ENCODE measurements around the gene ADARB1. TPM values are rescaled to one million over a fixed set of nuclear protein-coding genes. Genes with fewer than 3 reads are reported as not detected.

The ADARB1 gene
- total RNA-seq, 2 experiments from 2014 or later = 6.6 to 20.5 TPM

DNA sequence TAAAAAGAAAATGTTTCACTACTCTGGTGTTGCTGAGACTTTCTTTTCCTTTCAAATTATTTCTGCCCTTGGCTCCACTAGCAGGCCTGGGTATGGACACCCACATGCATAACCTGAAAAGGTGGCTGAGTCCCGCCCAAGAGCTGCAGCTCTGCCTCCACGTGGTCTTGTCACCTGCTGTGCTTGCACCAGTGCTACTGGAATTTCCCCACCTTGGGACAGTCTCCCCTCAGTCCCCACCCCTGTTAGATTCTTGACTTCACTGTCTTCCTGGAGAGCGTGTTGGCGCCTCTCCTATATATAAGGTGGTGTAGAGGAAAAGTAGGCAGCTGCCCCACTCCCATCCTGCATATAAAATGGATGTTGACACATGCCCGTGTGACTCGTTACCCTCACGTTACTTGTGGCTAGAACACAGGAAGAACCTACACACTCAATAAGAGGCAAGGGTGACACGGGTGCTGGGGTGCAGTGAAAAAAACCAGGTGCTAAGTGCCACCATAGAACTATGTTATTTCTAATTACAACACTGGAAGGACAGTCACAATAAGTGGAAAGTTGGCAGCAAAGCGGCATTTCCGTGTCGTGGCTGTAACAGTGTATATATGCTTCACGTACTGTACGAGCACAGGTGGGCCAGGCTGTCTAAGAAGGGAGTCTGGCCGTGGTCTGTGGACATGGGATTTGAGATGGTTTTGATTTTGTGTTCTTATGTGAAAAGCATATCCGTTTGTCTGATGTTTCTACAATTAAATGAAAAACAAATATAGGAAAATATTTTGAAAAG, 152.4 kb downstream of the ADARB1 start:
- Histone ChIP-seq H3K4me3 (ENCODE audit: low read depth, low read length, poor library complexity, severe bottlenecking) (no peak overlapping the region), H3K36me3 (ENCODE audit: insufficient read depth, low read length) (no peaks in the 10 kb centered on the region), H4K20me1 (ENCODE audit: insufficient read depth, low read length) (no peaks in the 10 kb centered on the region), H3K79me2 (ENCODE audit: insufficient read depth, low read depth, low read length) (no peaks in the 10 kb centered on the region), H2AFZ (ENCODE audit: low read length) (no peak overlapping the region), H3K27ac (ENCODE audit: low read depth, low read length, poor library complexity, severe bottlenecking) (no peak overlapping the region), H3K9me2 (ENCODE audit: insufficient read depth, low read length) (no peaks in the 10 kb centered on the region), H3K9me3 (ENCODE audit: low read length) (no peaks in the 10 kb centered on the region), H3K4me1 (ENCODE audit: insufficient read depth, low read length, poor library complexity, severe bottlenecking) (no peaks in the 10 kb centered on the region), H3K4me2 (ENCODE audit: low read length) (no peak overlapping the region)
- intact Hi-C loops (cut with micrococcal nuclease; ENCODE audit: unreplicated experiment) = loop anchor here (5.0 kb wide), 1 partner anchor 74 kb away; no protein-coding TSS in a partner anchor
- ChIA-PET POLR2A (no interaction called here), CTCF (ENCODE audit: unreplicated experiment) (no interaction called here)
- no peak for DNase-seq (ENCODE audit: low spot score)
- TF ChIP-seq EZH2phosphoT487 (IDR thresholded peaks at IDR 0.05; ENCODE audit: borderline replicate concordance, low read depth, low read length) = no peak
- TF ChIP-seq, protein P1, sequence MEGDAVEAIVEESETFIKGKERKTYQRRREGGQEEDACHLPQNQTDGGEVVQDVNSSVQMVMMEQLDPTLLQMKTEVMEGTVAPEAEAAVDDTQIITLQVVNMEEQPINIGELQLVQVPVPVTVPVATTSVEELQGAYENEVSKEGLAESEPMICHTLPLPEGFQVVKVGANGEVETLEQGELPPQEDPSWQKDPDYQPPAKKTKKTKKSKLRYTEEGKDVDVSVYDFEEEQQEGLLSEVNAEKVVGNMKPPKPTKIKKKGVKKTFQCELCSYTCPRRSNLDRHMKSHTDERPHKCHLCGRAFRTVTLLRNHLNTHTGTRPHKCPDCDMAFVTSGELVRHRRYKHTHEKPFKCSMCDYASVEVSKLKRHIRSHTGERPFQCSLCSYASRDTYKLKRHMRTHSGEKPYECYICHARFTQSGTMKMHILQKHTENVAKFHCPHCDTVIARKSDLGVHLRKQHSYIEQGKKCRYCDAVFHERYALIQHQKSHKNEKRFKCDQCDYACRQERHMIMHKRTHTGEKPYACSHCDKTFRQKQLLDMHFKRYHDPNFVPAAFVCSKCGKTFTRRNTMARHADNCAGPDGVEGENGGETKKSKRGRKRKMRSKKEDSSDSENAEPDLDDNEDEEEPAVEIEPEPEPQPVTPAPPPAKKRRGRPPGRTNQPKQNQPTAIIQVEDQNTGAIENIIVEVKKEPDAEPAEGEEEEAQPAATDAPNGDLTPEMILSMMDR (conservative IDR thresholded peaks at IDR 0.05; ENCODE audit: low read length) = no peak
- no TSS peak for BruUV-seq (replicated peaks)

DNA sequence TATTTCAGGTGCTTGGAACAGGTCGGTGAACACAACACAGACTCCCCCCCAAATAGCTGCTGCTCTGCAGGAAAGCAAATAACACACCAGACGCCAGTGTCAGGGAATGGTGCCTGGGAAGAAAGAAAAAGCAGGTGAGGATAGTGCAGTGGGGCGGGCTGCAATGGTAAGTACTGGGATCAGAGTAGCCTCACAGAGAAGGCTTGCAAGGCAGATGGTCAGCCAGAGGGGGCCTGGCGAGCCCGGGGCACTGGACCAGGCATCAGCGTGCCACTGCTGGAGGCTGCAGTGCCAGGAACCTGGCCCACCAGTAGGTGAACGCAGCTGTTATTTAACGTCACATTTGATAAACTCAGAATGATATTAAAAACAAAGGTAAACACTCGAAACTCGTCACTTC, 153.4 kb downstream of the ADARB1 start:
- Histone ChIP-seq H4K20me1 (ENCODE audit: insufficient read depth, low read length) (no peaks in the 10 kb centered on the region), H3K79me2 (ENCODE audit: insufficient read depth, low read depth, low read length) (no peaks in the 10 kb centered on the region), H3K4me1 (ENCODE audit: insufficient read depth, low read length, poor library complexity, severe bottlenecking) (no peaks in the 10 kb centered on the region), H3K36me3 (ENCODE audit: insufficient read depth, low read length) (no peaks in the 10 kb centered on the region), H2AFZ (ENCODE audit: low read length) (no peak overlapping the region), H3K9me3 (ENCODE audit: low read length) (no peaks in the 10 kb centered on the region), H3K4me2 (ENCODE audit: low read length) (no peak overlapping the region), H3K4me3 (ENCODE audit: low read depth, low read length, poor library complexity, severe bottlenecking) (no peak overlapping the region), H3K27ac (ENCODE audit: low read depth, low read length, poor library complexity, severe bottlenecking) (no peak overlapping the region), H3K9me2 (ENCODE audit: insufficient read depth, low read length) (no peaks in the 10 kb centered on the region)
- no peak for DNase-seq (ENCODE audit: low spot score)
- CTCF ChIA-PET (ENCODE audit: unreplicated experiment) = no interaction called here
- intact Hi-C loops (cut with micrococcal nuclease; ENCODE audit: unreplicated experiment) = loop anchor here (5.0 kb wide), 1 partner anchor 75 kb away; no protein-coding TSS in a partner anchor
- POLR2A ChIA-PET = no interaction called here
- TF ChIP-seq EZH2phosphoT487 (IDR thresholded peaks at IDR 0.05; ENCODE audit: borderline replicate concordance, low read depth, low read length) = no peak
- TF ChIP-seq, protein P1 (conservative IDR thresholded peaks at IDR 0.05; ENCODE audit: low read length) = no peak
- BruUV-seq (replicated peaks) = no TSS peak

DNA sequence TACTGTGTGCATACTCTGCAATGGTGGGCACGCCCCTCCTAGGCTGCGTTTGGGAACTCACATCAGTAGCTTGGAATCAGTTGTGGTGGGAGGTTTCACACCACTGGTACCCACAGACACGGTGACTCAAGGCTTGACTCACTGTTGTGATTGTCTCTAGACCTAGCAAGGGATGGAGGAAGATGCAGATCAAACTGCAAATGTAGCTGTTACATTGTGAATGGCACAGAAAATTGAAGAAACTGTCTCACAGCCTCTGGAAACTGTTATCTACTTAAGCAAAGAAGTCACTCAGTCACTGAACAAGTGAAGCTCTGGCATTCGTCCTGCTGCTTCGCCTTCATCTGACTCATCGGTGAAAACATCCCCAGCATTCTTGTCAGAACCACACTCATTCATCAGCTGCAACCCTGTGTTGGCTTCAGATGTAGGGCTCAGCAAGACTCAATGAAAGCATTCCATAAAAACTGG, 153.8 kb downstream of the ADARB1 start:
- Histone ChIP-seq H3K9me2 (ENCODE audit: insufficient read depth, low read length) (no peaks in the 10 kb centered on the region), H3K4me3 (ENCODE audit: low read depth, low read length, poor library complexity, severe bottlenecking) (no peak overlapping the region), H3K79me2 (ENCODE audit: insufficient read depth, low read depth, low read length) (no peaks in the 10 kb centered on the region), H3K27ac (ENCODE audit: low read depth, low read length, poor library complexity, severe bottlenecking) (no peak overlapping the region), H3K9me3 (ENCODE audit: low read length) (no peaks in the 10 kb centered on the region), H4K20me1 (ENCODE audit: insufficient read depth, low read length) (no peaks in the 10 kb centered on the region), H3K4me2 (ENCODE audit: low read length) (no peak overlapping the region), H2AFZ (ENCODE audit: low read length) (no peak overlapping the region), H3K4me1 (ENCODE audit: insufficient read depth, low read length, poor library complexity, severe bottlenecking) (no peaks in the 10 kb centered on the region), H3K36me3 (ENCODE audit: insufficient read depth, low read length) (no peaks in the 10 kb centered on the region)
- intact Hi-C loops (cut with micrococcal nuclease; ENCODE audit: unreplicated experiment) = loop anchor here (5.0 kb wide), 1 partner anchor 76 kb away; no protein-coding TSS in a partner anchor
- BruUV-seq (replicated peaks) = no TSS peak
- ChIA-PET POLR2A (no interaction called here), CTCF (ENCODE audit: unreplicated experiment) (no interaction called here)
- TF ChIP-seq, protein P1 (conservative IDR thresholded peaks at IDR 0.05; ENCODE audit: low read length) = no peak
- no peak for TF ChIP-seq EZH2phosphoT487 (IDR thresholded peaks at IDR 0.05; ENCODE audit: borderline replicate concordance, low read depth, low read length)
- DNase-seq (ENCODE audit: low spot score) = no peak

Data from OCI-LY7 (cell line).